GM18858 (cell line): ENCODE results near the gene NFILZ.

ENCODE experiments used
- ATAC-seq: cut with Tn5 transposase; IDR thresholded peaks from one replicate; pipeline ENCODE4 v1.9.1; 2021; ENCODE audit not compliant: unreplicated experiment

Gene NFILZ, protein sequence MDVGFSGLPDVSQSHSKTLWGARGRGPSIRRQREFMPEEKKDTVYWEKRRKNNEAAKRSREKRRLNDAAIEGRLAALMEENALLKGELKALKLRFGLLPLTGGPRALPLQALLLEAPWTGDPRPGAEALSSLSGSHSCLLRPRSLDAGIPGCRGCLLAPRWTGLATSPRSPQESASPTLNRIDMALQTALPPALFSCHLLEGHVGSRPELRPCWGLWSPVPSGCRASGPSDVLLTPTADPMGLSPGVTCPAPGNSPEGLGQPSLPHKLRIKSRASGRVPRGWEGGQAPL

DNA sequence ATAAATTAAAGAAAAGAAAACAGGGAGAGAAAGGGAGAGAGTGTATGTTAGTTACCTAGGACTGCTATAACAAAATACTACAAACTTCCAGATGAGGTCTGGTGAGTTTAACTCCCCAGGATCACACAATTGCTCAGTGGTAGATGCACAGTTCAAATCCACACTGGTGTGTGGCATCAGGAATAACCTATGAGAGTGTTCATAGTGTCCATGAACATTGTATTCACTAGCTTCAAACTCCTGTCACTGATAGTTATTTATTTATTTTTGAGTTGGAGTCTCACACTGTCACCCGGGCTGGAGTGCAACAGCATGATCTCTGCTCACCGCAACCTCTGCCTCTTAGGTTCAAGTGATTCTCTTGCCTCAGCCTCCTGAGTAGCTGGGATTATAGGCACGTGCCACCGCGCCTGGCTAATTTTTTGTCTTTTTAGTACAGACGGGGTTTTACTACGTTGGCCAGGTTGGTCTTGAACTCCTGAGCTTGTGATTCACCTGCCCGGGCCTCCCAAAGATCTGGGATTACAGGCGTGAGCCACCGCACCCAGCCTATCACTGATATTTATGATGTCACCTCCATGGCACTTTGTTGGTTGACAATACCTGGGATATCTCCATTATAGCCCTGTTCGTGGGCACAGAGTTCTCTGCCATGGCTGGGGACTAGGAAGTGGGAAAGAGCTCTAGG is at the start of gene NFILZ:
NFILZ (plus strand) TSS at position 638 of the 688 bp plus-strand sequence. CDS start 46,133 bp downstream, outside the sequence.
- no peak for ATAC-seq

DNA sequence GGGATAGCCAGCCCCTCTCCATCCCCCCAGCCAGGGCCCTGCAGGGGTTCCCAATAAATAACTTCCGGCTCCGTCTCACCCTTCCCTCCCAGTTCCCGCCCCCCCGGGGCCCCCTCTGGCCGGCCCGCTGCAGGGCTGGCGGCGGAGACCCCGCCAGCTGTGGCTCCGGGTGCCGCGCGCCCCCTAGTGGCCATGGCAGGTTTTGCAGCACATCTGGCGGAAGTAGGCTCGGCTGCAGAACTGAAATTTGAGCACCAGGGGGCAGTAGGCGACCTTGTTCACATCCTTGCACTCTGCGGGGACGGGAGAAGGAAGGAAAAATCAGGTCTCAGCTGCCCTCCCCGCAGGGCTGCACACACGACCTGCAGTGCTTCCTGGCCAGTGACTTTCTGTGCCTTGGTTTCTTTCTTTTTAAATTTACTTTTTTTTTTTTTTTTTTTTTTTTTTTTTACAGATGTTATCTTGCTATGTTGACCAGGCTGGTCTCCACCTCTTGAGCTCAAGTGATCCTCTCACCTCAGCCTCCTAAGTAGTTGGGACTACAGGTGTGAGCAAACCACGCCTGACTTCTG is 49.6 kb upstream of the NFILZ start:
- ATAC-seq, result no peak

DNA sequence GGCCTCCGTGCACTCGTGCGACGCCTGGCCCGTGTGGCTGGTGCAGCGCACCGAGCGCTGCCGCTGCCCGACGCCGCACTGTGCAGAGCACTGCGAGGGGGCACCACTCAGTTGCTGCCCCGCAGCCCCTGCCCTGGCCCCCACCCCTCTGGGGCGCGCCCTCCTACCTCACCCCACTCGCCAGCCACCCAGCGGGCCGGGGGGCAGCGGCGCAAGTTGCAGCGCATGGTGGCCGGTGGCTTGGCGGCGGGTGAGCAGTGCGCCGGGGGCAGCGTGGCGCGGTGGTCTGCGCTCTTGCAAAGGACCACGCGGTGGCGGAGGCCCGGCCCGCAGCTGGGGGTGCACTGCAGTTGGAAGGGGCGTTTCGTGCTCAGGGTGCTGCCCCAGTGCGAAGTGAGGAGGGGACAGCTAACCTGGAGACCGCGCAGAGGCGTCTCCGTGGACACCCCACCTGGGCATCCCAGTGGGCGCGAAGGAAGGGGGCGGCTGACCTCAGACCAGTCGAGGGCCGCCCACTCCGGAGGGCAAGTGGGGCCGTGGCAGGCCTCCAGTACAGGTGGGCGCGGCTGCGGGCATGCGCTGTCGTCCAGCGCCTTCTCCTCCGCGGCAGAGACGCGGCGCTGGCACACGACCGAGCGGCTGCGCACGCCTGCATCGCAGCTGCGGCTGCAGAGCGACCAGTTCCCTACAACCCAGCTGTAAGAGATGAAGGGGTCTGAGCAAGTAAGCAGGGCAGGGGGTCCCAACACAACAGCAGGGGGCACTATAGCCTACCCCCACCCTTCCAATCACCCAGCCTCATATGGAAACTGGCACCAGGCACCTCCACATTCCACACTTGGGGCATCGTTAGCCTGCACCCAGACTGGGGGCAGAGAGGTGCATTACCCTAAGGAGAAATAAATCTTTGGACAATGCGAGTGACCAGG is 45.2 kb upstream of the NFILZ start:
- ATAC-seq, result no peak

DNA sequence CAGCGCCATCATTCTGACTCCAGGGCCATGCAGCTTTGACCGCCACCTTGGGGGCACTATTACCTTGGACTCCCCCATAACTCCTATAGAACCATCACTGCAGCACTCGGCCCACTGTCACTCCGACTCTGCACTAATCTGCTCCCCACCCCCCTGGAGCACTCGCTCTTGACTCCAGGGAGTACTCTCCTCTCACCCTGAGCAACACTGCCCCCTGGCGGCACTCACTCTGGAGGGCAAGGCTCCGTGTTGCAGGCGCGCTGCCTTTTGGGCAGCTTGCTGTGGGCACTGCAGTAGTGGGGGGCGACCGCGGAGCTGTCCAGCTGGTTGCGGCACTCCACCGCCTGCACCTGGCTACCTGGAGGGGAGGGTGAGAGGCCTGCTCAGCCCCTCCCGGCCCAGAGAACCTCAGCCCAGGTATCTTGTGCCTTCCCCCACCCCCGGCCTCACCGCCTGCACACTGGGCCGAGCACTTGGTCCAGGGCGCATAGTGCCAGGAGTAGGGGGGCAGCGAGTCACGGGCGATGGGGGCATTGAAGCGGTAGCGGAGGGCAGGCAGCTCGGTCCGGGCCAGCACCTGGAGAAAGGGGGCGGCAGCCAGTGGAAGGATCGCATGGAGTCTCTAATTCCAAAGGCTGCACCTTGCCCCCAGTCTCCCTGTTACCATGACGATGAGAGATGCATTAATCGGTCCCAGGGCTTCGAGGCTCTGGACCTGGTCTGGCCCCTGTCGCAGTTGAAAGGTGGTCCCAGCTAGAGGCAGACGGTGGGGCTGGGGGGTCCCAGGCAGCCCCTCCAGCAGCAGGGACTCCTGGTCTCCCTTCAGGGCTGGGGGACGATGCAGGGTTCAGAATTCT is 44.3 kb upstream of the NFILZ start:
- ATAC-seq, result no peak

DNA sequence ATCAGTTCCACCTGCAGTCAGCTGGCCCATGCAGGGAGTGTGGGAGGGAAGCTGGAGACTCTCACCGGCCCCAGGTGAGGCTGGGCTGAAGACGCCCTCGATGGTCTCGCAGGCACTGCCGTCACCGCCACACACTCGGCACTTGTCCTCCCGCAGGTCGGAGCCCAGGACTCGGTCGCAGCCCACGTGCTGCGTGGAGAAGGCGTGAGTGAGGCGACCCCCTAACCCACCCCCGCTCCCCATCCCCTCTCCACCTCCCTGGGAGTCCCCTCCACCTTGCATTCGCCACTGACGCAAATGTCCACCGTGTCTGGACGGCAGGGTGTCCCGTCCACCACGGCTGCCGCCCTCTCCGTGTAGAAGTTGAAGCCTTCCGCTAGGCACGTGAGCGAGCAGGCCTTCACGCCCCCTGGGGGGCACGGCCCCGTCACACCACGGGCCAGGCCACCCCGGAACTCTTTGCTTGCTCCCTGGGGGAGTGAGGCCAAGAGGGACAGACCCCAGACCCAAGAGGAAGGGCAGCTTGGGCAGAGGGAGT is 41.2 kb upstream of the NFILZ start:
- no peak for ATAC-seq

DNA sequence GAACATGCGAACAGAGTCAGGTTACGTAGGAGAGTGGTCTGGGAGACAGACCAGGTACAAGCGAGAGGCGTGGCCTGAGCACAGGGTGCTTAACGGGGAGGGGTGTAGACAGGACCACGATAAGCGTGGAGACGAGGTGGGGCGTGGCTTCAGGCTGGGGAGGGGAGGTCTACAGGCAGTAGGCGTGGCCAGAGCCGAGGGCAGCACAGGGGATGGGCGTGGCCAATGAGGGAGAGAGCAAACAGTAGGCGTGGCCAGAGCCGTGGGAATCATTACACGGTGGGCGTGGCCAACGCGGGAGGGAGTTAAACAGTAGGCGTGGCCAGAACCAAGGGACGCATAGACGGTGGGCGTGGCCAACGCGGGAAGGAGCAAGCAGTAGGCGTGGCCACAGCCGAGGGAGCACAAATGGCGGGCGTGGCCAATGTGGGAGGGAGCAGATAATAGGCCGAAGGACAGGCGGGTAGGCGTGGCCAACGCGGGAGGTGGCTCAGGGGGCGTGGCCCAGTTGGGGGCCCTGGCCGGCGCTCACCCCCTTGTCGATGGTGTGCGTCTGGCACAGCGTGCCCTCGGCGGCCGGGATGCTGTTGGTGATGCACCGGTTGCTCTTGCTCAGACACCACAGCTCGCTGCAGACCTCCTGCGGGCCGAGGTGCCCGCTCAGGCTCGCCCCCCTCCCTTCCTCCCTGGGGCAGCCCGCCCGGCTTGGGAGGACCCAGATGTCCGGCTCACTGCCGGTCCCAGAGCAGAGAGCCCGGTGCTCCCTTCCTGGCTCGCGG is 38.0 kb upstream of the NFILZ start:
- ATAC-seq, result no peak

DNA sequence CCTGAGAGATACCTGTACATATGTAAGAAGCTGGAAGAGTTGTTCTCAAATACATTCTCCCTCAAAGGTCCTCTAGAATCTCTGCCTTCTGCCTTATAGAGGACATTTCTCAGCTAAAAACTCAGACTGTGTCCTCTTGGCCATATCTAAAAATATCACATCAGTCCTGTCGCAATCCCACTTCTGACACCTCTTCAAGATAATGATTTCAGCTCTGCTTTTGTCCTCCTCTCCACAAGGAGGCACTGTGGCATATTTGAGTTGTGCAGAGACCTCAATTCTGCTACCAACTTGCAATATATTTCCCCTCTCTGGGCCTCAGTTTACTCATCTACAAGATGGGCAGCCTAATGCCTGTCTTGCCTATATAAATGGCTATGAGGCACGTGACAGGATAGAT is 36.5 kb upstream of the NFILZ start:
- no peak for ATAC-seq

DNA sequence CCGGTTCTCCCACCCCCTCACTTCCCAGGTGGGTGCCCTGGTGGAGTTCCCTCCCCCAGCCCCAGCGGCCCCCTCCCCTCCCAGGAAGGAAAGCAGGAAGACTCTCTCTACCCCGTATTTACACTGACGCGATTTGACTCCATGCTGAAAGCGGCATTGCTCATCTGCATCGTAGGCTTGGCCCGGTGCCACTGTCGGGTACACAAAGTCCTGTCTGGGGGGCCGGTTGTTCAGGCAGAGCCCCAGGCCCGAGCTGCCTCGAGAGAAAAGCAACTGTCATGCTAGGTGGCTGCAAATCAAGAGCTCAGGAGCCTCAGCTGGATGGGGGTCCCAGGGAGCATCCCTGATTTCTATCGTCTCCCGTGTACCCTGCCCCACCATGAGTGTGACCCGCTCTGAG is 34.8 kb upstream of the NFILZ start:
- no peak for ATAC-seq

DNA sequence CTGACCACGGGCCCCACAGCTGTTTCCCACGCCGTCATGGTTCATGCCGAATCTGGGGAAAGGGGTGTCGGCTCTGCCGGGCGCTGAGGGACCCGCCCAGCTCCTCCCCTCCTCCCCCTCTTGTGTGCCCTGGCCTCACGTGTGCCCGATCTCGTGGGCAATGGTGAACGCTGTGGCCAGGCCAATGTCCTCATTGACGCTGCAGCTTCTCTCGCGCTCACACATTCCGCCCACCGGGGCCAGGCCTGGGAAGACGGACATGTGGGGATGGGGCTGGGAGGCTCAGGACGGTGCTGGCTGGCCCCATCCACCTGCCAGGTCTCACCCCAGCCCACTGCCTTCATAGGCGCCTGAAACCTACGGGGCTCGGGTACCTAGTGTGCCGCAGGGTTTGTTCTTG is 34.3 kb upstream of the NFILZ start:
- ATAC-seq, result no peak

DNA sequence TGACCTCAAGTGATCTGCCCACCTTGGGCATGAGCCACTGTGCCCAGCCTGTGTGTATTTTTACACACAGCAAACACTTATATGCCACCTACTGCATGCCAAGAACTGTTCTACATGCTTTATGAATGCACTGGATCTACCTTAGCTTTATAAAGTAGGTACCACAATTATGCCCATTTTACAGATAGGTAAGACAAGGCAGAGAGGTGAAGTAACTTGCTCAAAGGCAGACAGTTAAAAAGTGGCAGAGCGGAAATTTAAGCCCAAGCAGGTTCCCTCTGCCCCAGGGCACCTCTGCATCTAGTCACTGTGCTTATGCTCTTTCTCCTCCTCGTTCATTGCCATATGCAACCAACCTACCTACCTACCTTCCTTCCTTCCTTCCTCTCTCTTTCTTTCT is 30.4 kb upstream of the NFILZ start:
- ATAC-seq, result no peak

DNA sequence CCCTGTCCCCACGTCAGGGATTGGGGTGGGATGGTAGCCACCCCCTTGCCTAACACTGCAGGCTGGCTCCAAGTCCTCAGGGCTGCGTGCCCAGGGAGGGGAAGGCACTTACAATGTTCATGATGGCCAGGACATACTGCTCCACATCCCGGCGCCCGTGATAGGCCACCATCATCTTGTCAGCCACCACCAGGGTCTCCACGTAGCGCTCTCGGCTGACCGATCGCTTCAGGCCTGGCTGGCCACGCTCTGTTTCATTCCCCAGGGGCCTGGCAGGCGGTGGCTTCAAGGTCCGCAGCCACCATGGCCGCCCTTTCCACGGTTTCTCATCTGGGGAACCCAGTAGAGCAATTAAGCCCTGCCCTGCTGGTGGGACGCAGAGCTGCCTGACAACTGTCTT is 29.6 kb upstream of the NFILZ start:
- ATAC-seq, result no peak

DNA sequence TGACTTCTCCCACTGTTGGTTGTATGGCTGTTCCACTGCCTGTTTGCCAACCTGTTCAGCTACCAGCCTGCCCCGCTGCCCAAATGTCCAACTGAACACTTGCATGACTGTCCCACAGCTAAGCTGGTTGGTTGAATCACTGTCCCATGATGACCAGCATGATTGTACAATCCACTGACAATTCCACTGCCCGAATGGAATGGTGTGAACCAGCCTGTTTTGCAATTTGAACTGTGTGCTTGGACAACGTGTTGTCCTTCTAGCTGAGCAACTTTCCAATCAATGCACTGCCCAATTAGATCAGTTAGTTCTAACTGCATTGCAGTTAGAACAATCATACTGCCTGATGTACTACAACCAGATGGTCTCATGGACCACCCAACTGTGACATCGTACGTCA is 28.6 kb upstream of the NFILZ start:
- ATAC-seq, result no peak

DNA sequence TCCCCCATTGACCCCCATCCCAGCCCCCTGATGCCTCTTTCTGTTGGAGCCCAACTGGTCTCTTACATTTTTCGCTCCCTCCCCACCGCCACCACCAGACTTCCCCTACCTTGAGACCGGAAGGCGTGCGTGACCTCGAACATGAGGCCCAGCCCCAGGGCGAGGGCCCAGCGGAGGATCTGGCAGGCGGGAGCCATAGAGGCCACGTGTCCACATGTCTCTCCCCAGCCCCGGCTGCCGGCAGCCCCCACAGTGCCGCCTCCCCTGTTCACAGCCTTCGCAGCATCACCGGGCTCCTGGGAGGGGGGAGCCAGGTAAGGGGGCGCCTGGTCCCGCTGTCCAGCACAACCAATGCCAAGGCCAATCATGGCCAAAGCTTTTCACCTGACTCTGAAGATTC is 24.9 kb upstream of the NFILZ start:
- ATAC-seq, result no peak

DNA sequence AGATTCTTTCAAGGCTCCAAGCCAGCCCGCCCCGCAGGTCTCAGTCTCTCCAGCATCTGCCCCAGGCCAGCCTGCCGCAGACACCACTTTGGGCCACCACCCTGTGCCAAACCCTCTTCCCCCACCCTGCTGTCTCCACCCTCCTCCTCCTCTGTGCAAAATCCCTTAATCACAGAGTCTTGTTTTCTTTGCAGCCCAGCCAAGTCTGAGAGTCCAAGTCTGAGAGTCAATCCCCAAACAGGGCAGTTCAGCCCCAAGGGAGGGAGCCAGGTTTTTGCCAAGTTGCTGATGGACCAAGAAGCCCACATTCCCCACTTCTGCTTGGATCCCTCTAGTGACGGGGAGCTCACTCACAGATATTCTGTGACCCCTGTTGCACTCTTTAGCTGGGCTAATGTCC is 23.0 kb upstream of the NFILZ start:
- no peak for ATAC-seq

DNA sequence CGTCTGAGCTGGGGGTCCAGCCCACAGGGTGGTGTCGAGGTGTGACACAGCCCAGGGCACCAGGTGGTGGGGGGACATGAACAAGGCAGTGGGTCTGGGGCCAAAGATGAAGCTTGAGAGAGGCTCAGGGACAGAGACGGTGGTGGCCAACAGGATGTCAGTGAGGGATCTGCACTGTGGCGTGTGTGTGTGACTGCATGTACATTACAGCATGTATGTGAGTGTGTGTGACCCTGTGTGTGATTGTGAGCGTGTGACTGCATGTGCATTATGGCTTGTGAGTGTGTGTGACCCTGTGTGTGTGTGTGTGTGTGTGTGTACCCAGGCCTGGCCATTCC is 21.5 kb upstream of the NFILZ start:
- ATAC-seq, result no peak

DNA sequence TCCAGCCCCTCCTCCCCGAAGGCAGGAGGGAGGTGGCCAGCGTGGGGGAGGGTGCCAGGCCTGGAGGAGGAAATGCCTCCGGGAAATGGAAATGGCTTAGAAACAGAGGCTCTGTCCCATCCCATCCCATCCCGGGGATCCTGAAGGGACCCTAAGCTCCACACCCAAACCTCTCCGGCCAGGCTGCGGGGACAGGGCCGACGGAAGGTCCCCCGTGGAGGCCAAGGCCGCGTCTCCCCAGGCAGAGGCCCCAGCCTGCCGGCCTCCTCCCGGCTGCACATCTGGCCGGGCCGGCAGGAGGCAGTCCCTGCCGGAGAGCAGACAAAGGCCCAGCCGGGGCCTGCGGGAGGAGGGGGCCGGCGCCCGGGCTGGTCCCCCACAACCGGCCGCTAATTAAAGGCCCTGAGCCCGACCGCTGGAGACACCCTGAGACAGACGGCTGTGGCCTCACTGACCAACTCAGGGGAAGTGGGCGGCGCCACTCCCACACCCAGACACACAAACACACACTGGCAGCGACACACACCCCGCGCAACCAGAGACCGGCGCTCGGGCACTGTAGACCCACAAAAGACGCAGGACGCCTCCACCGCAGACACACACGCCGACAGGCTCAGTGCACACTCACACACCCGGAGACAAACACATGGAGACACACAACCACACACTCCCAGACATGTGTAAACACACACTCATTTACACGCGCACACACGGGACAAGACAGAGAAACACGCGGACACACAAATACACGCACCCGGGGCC is 21.0 kb upstream of the NFILZ start:
- ATAC-seq, result no peak

DNA sequence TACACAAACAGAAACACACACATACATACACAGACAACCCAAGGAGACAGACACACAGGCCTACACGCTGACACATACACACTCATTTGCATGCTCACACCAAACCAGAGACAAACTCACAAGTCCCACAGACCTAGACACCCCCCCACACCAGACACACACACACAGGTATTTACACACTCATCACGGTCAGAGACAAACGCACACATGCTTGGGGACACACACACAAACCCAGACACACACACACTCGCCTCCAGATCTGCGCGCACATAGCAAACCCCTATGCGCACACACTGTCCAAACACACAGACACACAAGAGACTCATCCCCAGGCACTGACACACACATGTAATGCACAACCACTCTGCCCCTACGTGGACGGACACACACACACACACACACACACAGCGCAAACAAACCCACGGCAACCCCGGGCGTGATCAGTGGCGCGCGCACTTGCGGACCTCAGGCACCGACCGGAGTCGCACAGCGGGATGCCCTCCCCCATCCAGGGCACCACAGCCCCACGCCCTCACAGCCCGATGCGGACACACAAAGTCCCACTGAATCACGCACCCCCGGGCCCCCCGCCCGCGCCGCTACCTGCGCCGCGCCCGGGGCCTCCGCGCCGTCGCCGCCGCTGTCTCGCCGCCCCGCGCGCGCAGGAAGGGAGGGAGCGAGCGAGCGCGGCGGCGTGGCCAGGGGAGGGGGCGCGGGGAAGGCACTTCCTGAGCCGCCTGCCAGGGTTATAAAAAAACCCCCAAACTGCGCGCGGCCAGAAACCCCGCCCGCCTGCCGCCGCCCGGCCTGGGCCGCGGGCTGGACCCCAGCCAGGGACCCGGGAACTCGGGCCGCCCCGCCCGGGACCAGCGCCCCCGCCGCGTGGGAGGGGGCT is 20.1 kb upstream of the NFILZ start, which contains the start of gene ADAMTS10:
ADAMTS10 (minus strand) TSS at position 675 of the 895 bp plus-strand sequence. CDS start 5,005 bp downstream, outside the sequence.
- ATAC-seq, result no peak

DNA sequence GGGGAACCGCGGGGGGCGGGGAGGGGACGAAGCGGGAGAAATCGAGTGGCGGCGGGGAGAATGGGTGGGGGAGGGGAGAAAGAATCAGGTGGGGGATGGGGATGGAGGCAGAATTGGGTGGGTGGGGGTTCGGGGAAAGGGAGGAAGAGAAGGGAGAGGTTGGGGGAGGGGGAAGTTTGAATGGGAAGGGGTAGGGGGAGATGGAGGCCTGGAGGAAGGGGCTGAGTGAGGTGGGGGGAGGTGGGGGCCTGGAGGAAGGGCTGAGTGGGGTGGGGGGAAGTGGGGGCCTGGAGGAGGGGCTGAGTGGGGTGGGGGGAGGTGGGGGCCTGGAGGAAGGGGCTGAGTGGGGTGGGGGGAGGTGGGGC is 19.5 kb upstream of the NFILZ start:
- ATAC-seq, result no peak
